HepG2 (cell line): ENCODE measurements around the gene TGM5. TPM values are rescaled to one million over a fixed set of nuclear protein-coding genes. Genes with fewer than 3 reads are reported as not detected.

Experiments
- ATAC-seq: fragments of 200-7000 bp; cut with Tn5 transposase; 3 replicates; pipeline ENCODE4 v1.9.1; 2020; ENCODE audit warnings: mild to moderate bottlenecking, moderate library complexity
- BruUV-seq: library from RNA; stranded (reverse); fragments of 400-500 nt; replicated peaks from 2 replicates; lab custom pipeline; 2021; lab: Mats Ljungman, UMichigan
- CTCF ChIA-PET: fragments of 300-600 bp; formaldehyde crosslinking; extraction: SDS; loops from one replicate; lab custom pipeline; 2021; ENCODE audit warnings: low total read pairs, inconsistent platforms, low intra/inter-chr PET ratio; lab: Yijun Ruan, JAX
- POLR2A ChIA-PET: fragments of 350-600 bp; sonication (Branson Sonifier 250); formaldehyde crosslinking; loops from one replicate; lab custom pipeline; 2020; ENCODE audit warnings: antibody characterized with exemption, inconsistent platforms; lab: Yijun Ruan, JAX
- DNase-seq: peaks from one replicate; pipeline ENCODE4 v3.0.0-alpha.2; 2015; ENCODE audit warnings: low spot score
- FAIRE-seq: peaks from 3 replicates; lab custom pipeline; 2011; peaks lifted over from hg19 to GRCh38; lab: Jason Lieb, UNC
- H2AFZ ChIP-seq: one replicate; pipeline ENCODE4 v1.6.1; 2011; ENCODE audit warnings: low read length, inconsistent platforms
- H3K27ac ChIP-seq: fragments of 300-600 bp; 3 replicates; pipeline ENCODE4 v1.8.0; 2011; ENCODE audit warnings: mixed run types, mild to moderate bottlenecking, mixed read lengths, low read length, inconsistent platforms; ENCODE audit not compliant: insufficient read depth; ENCODE audit errors: extremely low read length
- H3K27me3 ChIP-seq, 2 experiments: fragments of 200-600 bp in 1 of 2; 2 replicates in 1 of 2; 3 replicates in 1 of 2; pipeline versions ENCODE4 v1.6.0 to v1.8.0; 2011; ENCODE audit warnings: low read length in 2 of 2, mild to moderate bottlenecking in 2 of 2, moderate library complexity in 2 of 2, inconsistent platforms in 1 of 2; ENCODE audit not compliant: insufficient read depth in 2 of 2, control insufficient read depth in 1 of 2
- H3K36me3 ChIP-seq, 2 experiments: fragments of 200-600 bp in 1 of 2; replicated peaks in 1 of 2; 2 replicates in 1 of 2; 3 replicates in 1 of 2; pipeline versions ENCODE4 v1.5.1 to v1.8.0; 2011; ENCODE audit warnings: low read length in 2 of 2, inconsistent platforms in 1 of 2; ENCODE audit not compliant: insufficient read depth in 2 of 2, control insufficient read depth in 1 of 2
- H3K4me1 ChIP-seq: 2 replicates; pipeline ENCODE4 v1.5.1; 2012; ENCODE audit warnings: low read length, inconsistent platforms; ENCODE audit not compliant: insufficient read depth
- H3K4me2 ChIP-seq: 2 replicates; pipeline ENCODE4 v1.6.0; 2011; ENCODE audit warnings: low read depth, low read length, inconsistent platforms
- H3K4me3 ChIP-seq, 3 experiments: fragments of 200-600 bp in 1 of 3; sonication (generic), shearing (Covaris generic) in 1 of 3; replicated peaks in 1 of 3; 2 replicates each; pipeline ENCODE4 v1.5.1; 2011 to 2016; ENCODE audit warnings: low read length in 3 of 3, inconsistent platforms in 2 of 3, low read depth in 2 of 3, mild to moderate bottlenecking in 2 of 3, control low read depth in 1 of 3, mixed read lengths in 1 of 3; ENCODE audit not compliant: insufficient read depth in 1 of 3
- H3K79me2 ChIP-seq: one replicate; pipeline ENCODE4 v1.6.1; 2011; ENCODE audit warnings: low read length, inconsistent platforms; ENCODE audit not compliant: insufficient read depth
- H3K9ac ChIP-seq: 2 replicates; pipeline ENCODE4 v1.6.0; 2011; ENCODE audit warnings: mild to moderate bottlenecking, low read depth, low read length, inconsistent platforms; ENCODE audit not compliant: insufficient read depth
- H3K9me3 ChIP-seq: 2 replicates; pipeline ENCODE4 v1.5.1; 2012; ENCODE audit warnings: mild to moderate bottlenecking, low read length
- H4K20me1 ChIP-seq: 2 replicates; pipeline ENCODE4 v1.6.0; 2011; ENCODE audit warnings: inconsistent platforms, mild to moderate bottlenecking, low read length, moderate library complexity; ENCODE audit not compliant: insufficient read depth
- CAMTA2 ChIP-seq: sonication (generic); formaldehyde crosslinking; IDR thresholded peaks from 2 replicates; pipeline ENCODE4 v1.4.0; 2020; ENCODE audit warnings: mild to moderate bottlenecking, missing genetic modification reagents, borderline replicate concordance
- CEBPG ChIP-seq: IDR thresholded peaks from 2 replicates; pipeline ENCODE4 v1.6.1; 2016
- IKZF1 ChIP-seq: fragments of 450-650 bp; IDR thresholded peaks from 2 replicates; pipeline ENCODE4 v1.7.1; 2016
- MYNN ChIP-seq: sonication (generic); formaldehyde crosslinking; IDR thresholded peaks from 2 replicates; pipeline ENCODE4 v1.4.0; 2020; ENCODE audit warnings: mild to moderate bottlenecking, low read depth, missing genetic modification reagents
- RARA ChIP-seq: IDR thresholded peaks from 2 replicates; pipeline ENCODE4 v1.6.1; 2016; ENCODE audit warnings: missing genetic modification reagents, missing compliant biosample characterization
- SP2 ChIP-seq: sonication (generic); formaldehyde crosslinking; IDR thresholded peaks from 2 replicates; pipeline ENCODE4 v1.5.1; 2020; ENCODE audit warnings: mild to moderate bottlenecking, missing genetic modification reagents
- ZBTB25 ChIP-seq: IDR thresholded peaks from 2 replicates; pipeline ENCODE4 v1.6.1; 2018; ENCODE audit warnings: missing genetic modification reagents
- ZNF234 ChIP-seq: sonication (generic); formaldehyde crosslinking; conservative IDR thresholded peaks from 2 replicates; pipeline ENCODE4 v1.5.1; 2020; ENCODE audit warnings: mild to moderate bottlenecking, missing genetic modification reagents
- ZNF737 ChIP-seq: sonication (generic); formaldehyde crosslinking; IDR thresholded peaks from 2 replicates; pipeline ENCODE4 v1.5.0; 2020; ENCODE audit warnings: missing genetic modification reagents, mild to moderate bottlenecking, borderline replicate concordance
- ZNF75D ChIP-seq: sonication (generic); formaldehyde crosslinking; IDR thresholded peaks from 2 replicates; pipeline ENCODE4 v1.8.1; 2023; ENCODE audit warnings: missing genetic modification reagents, mild to moderate bottlenecking, borderline replicate concordance
- ZNF83 ChIP-seq: sonication (generic); formaldehyde crosslinking; IDR thresholded peaks from 2 replicates; pipeline ENCODE4 v1.4.0; 2020; ENCODE audit warnings: missing genetic modification reagents, mild to moderate bottlenecking, borderline replicate concordance
- WGBS: methylation state at CpG from one replicate; pipeline ENCODE4 v1.1.6; 2017; ENCODE audit warnings: low lambda C conversion rate; 5-methylcytosine and 5-hydroxymethylcytosine counted together
- in situ Hi-C: cut with HindIII; loops from 2 replicates; pipeline ENCODE4 v1.10.0; 2017; ENCODE audit warnings: low pct_unique_long_range_greater_than_20kb; ENCODE audit not compliant: extremely low pct_ligation_motif_present
- intact Hi-C: fragments of 100-400 bp; cut with micrococcal nuclease; formaldehyde crosslinking; loops from one replicate; pipeline ENCODE4 v1.10.0; 2022; ENCODE audit not compliant: unreplicated experiment
- polyA plus RNA-seq, 8 experiments: library from polyadenylated mRNA; depleted of rRNA in 3 of 8; stranded (reverse) in 7 of 8; unstranded in 1 of 8; fragments of >200 nt; fragmentation: Illumina TruSeq in 4 of 8; extraction: Trizol in 4 of 8; gene quantifications; 2 replicates each; pipeline versions ENCODE4 v1.2.1 to v1.2.3, GENCODE V29; 2011 to 2016; ENCODE audit warnings: low read depth in 4 of 8, missing spikeins in 1 of 8, mixed read lengths in 1 of 8; ENCODE audit not compliant: insufficient read depth in 1 of 8
- total RNA-seq, 5 experiments: library from RNA; depleted of rRNA; stranded (reverse); fragments of >200 nt; fragmentation: Illumina TruSeq; extraction: Trizol; gene quantifications; 2 replicates each; pipeline ENCODE4 v1.2.3, GENCODE V29; 2016; ENCODE audit warnings: low read depth in 1 of 5
- TF ChIP-seq, protein P1 (sequence below): sonication (generic); formaldehyde crosslinking; IDR thresholded peaks from 2 replicates; pipeline ENCODE4 v1.4.0; 2020; ENCODE audit warnings: mild to moderate bottlenecking, missing genetic modification reagents

The TGM5 gene
- total and polyA plus RNA-seq, 2 of the 13 experiments (the other 11 are each of a cell fraction or from before 2014, with no cell fraction given): 0.18 to 0.65 TPM

DNA sequence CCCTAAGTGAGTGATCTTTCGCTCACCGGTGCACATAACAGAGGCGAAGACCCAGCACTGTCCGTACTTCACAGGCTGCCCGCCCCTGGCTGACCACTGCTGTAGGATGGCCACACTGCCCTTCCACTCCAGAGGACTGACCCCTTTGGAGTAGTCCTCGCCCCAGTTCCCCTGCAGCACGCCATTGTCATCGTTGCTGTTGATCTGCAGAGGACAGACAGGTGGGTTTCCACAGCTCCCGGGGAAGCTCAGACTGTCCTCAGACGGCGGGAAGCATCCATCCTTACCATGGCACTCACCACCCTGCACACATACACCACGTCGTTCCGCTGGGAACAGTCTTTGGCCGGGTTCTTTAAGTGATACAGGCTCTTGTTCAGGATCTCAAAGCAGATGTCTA lies 20.5 kb upstream of the TGM5 start:
- no peak overlapping the region for H2AFZ ChIP-seq
- H4K20me1 ChIP-seq: no peaks in the 10 kb centered on the region
- no peak overlapping the region for H3K9ac ChIP-seq
- H3K79me2 ChIP-seq: no peaks in the 10 kb centered on the region
- CTCF ChIA-PET: no interaction called here
- DNase-seq: no peak
- FAIRE-seq: no peak
- no TSS peak for BruUV-seq
- in situ Hi-C loops: loop anchor here (10.0 kb wide), 1 partner anchor 52 kb away; no protein-coding TSS in a partner anchor
- peaks cover 0 to 27% of the 10 kb centered on the region in 2 experiments; a peak in 4 of 5 replicates for H3K27me3 ChIP-seq
- no peak overlapping the region for H3K4me2 ChIP-seq
- POLR2A ChIA-PET: no interaction called here
- peaks cover 13% of the 10 kb centered on the region for H3K4me1 ChIP-seq
- H3K36me3 ChIP-seq: no peaks in the 10 kb centered on the region
- H3K9me3 ChIP-seq: no peaks in the 10 kb centered on the region
- ATAC-seq: peak; percentile 39
- intact Hi-C loops: no loop called here
- WGBS: 4% methylated on average over 9 of the region's 15 CpGs
- TF ChIP-seq, protein P1, sequence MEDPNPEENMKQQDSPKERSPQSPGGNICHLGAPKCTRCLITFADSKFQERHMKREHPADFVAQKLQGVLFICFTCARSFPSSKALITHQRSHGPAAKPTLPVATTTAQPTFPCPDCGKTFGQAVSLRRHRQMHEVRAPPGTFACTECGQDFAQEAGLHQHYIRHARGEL (CRISPR knock-in tag): no peak
- TF ChIP-seq RARA (CRISPR knock-in tag) (no peak), ZNF737 (CRISPR knock-in tag) (no peak), SP2 (no peak), IKZF1 (no peak), ZBTB25 (CRISPR knock-in tag) (no peak), ZNF234 (CRISPR knock-in tag) (no peak), CEBPG (no peak), ZNF75D (no peak), ZNF83 (CRISPR knock-in tag) (no peak), CAMTA2 (CRISPR knock-in tag) (no peak), MYNN (no peak)
- no peak overlapping the region for H3K27ac ChIP-seq
- H3K4me3 ChIP-seq: no peak overlapping the region
